SK-N-SH (cell line): ENCODE results near the gene ATXN10.

Experiments
- EP300 ChIP-seq, 2 experiments: IDR thresholded peaks; 2 replicates each; pipeline versions ENCODE4 v1.4.0 to v1.6.1; 2012; ENCODE audit warnings: borderline replicate concordance in 1 of 2, low read depth in 1 of 2, low read length in 1 of 2
- EZH2phosphoT487 ChIP-seq: fragments of 200-600 bp; sonication (generic); IDR thresholded peaks from 2 replicates; pipeline ENCODE4 v1.6.1; 2017; ENCODE audit warnings: low read depth, mixed run types, mild to moderate bottlenecking, antibody characterized with exemption, moderate library complexity, borderline replicate concordance
- FOXJ3 ChIP-seq: sonication (generic); formaldehyde crosslinking; IDR thresholded peaks from 2 replicates; pipeline ENCODE4 v1.5.1; 2020; ENCODE audit warnings: mild to moderate bottlenecking, missing genetic modification reagents
- FOXM1 ChIP-seq: IDR thresholded peaks from 2 replicates; pipeline ENCODE4 v1.4.0; 2012; ENCODE audit warnings: low read depth, mild to moderate bottlenecking
- POLR2AphosphoS5 ChIP-seq: IDR thresholded peaks from 2 replicates; pipeline ENCODE4 v1.6.1; 2012; ENCODE audit warnings: low read depth, low read length
- RAD21 ChIP-seq: IDR thresholded peaks from 2 replicates; pipeline ENCODE4 v1.6.1; 2012; ENCODE audit warnings: mild to moderate bottlenecking, low read length
- RFX5 ChIP-seq: IDR thresholded peaks from 2 replicates; pipeline ENCODE4 v1.6.1; 2012; ENCODE audit warnings: mild to moderate bottlenecking, improper control_type of control experiment, low read length
- TAF1 ChIP-seq: IDR thresholded peaks from 2 replicates; pipeline ENCODE4 v1.6.1; 2012; ENCODE audit warnings: low read depth, mild to moderate bottlenecking, low read length, moderate library complexity, borderline replicate concordance
- TF ChIP-seq, protein P1 (sequence below): fragments of 200-600 bp; sonication (generic); IDR thresholded peaks from 2 replicates; pipeline ENCODE4 v1.6.1; 2017; ENCODE audit warnings: antibody characterized with exemption, mild to moderate bottlenecking, moderate library complexity

DNA sequence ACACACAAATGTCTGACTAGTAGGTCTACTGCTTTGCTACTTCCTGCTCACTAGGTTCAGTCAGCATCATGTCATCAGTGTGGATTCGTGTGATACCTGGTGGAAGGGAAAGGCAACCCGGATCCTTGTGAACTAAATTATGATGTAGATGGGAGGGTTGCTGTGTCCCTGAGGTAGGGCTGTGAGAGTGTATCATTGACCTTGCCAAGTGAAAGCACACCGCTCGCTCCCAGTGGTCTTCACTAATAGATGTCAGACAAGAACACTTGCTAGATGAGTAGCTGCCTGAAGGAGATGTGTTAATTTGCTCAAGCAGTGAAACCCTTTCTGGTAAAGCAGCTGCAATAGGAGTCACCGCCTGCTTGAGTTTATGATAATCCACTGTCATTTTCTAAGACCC is 185.9 kb downstream of the ATXN10 start:
- TF ChIP-seq, protein P1, sequence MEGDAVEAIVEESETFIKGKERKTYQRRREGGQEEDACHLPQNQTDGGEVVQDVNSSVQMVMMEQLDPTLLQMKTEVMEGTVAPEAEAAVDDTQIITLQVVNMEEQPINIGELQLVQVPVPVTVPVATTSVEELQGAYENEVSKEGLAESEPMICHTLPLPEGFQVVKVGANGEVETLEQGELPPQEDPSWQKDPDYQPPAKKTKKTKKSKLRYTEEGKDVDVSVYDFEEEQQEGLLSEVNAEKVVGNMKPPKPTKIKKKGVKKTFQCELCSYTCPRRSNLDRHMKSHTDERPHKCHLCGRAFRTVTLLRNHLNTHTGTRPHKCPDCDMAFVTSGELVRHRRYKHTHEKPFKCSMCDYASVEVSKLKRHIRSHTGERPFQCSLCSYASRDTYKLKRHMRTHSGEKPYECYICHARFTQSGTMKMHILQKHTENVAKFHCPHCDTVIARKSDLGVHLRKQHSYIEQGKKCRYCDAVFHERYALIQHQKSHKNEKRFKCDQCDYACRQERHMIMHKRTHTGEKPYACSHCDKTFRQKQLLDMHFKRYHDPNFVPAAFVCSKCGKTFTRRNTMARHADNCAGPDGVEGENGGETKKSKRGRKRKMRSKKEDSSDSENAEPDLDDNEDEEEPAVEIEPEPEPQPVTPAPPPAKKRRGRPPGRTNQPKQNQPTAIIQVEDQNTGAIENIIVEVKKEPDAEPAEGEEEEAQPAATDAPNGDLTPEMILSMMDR = no peak
- TF ChIP-seq RAD21 (no peak), RFX5 (no peak), EZH2phosphoT487 (no peak), POLR2AphosphoS5 (no peak), FOXJ3 (CRISPR knock-in tag) (no peak), TAF1 (no peak), FOXM1 (no peak), EP300 (IDR thresholded peaks at IDR 0.05; ENCODE audit: borderline replicate concordance in 1 of 2, low read depth in 1 of 2, low read length in 1 of 2) (no peak)
